Measurements from ENCODE around the gene GTF2A1. TPM values are rescaled to one million over a fixed set of nuclear protein-coding genes. Genes with fewer than 3 reads are reported as not detected.

GTF2A1 gene
- total and polyA plus RNA-seq, 5 experiments from 2014 or later: 7.2 to 32.1 (median 8.9) TPM

DNA sequence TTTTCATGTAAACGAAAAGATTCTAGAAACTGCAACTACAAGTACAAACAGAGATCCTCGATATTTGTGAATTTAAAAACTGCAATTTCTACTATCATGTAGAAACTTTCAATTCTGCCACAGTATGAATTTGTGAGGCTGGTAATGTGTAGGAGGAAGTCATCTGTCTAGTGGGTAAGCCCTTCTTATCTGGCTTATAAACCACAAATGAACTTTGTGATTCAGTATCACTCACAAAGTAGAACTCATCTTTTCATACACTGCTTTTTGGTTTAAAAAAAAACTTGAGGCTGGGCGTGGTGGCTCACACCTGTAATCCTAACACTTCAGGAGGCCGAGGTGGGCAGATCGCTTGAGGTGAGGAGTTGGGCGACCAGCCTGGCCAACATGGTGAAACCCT is 20.7 kb downstream of the GTF2A1 start:
- peak; percentile 49 to 58 for ATAC-seq

DNA sequence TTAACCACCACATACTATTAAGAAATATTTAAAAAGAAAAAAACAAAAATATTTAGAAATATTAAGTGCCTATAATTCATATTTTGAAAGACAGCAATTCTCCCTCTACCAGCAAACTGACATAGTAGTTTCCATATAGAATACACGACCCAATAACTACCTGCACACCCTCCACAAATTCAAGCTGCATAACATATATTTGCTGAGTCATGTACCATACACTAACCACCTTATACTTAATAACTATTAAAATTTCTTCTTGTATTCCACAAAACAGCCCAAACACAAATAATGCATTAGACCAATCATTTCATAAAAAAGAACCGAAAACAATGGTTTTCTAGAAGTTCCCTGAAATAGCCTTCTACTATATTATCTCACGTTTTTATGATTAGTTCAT is 21.7 kb downstream of the GTF2A1 start:
- peaks cover 8 to 30% (median 19%) of the 10 kb centered on the region in 4 donors for H3K4me1 Mint-ChIP-seq
- no peak for ATAC-seq
- peak overlapping the region in 1 of 10 donors; percentile 29 for H3K27ac Mint-ChIP-seq
- H3K4me3 Mint-ChIP-seq: no peak overlapping the region
- POLR2A ChIA-PET: no interaction called here
- H3K27me3 Mint-ChIP-seq: no peaks in the 10 kb centered on the region
- H3K36me3 Mint-ChIP-seq: peaks cover 5 to 84% (median 40%) of the 10 kb centered on the region in 3 donors
- DNase-seq: no peak
- no peaks in the 10 kb centered on the region for H3K9me3 Mint-ChIP-seq

More for the DNA sequence above, 20.7 kb downstream of the GTF2A1 start:
- H3K27ac Mint-ChIP-seq: peak overlapping the region in 9 of 10 donors; percentile 40 to 87 (median 61)
- peaks cover 13 to 27% (median 19%) of the 10 kb centered on the region in 4 donors for H3K4me1 Mint-ChIP-seq
- H3K27me3 Mint-ChIP-seq: no peaks in the 10 kb centered on the region
- H3K36me3 Mint-ChIP-seq: peaks cover 0 to 80% (median 33%) of the 10 kb centered on the region in 3 donors
- DNase-seq: no peak
- POLR2A ChIA-PET: no interaction called here
- peak overlapping the region in 4 of 10 donors; percentile 9 to 28 (median 17) for H3K4me3 Mint-ChIP-seq
- H3K9me3 Mint-ChIP-seq: no peaks in the 10 kb centered on the region

DNA sequence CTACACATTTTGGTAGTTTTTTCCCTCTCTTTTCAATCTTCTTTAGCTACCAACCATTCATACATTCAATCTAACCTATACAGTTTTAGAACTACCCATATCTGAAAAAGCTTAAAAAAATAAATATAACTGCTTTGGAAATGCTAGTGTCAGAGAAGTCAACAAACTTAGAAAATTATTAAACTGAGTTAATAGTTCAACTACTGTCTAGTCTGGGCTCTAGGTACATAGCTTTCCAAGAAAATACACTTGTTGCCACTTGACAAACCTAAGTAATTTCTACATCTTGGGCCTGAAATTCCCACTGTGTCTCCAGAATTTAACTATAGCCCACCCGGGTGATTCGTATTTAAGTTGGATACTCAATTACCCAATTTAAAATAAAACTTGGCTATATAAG is 22.1 kb downstream of the GTF2A1 start:
- Mint-ChIP-seq H3K9me3 (no peaks in the 10 kb centered on the region), H3K4me1 (peaks cover 8 to 29% (median 19%) of the 10 kb centered on the region in 4 donors), H3K27ac (peak overlapping the region in 2 of 10 donors; percentile 11 to 37), H3K4me3 (no peak overlapping the region), H3K36me3 (peaks cover 5 to 84% (median 40%) of the 10 kb centered on the region in 3 donors), H3K27me3 (no peaks in the 10 kb centered on the region)
- ATAC-seq: no peak
- POLR2A ChIA-PET: no interaction called here
- no peak for DNase-seq

DNA sequence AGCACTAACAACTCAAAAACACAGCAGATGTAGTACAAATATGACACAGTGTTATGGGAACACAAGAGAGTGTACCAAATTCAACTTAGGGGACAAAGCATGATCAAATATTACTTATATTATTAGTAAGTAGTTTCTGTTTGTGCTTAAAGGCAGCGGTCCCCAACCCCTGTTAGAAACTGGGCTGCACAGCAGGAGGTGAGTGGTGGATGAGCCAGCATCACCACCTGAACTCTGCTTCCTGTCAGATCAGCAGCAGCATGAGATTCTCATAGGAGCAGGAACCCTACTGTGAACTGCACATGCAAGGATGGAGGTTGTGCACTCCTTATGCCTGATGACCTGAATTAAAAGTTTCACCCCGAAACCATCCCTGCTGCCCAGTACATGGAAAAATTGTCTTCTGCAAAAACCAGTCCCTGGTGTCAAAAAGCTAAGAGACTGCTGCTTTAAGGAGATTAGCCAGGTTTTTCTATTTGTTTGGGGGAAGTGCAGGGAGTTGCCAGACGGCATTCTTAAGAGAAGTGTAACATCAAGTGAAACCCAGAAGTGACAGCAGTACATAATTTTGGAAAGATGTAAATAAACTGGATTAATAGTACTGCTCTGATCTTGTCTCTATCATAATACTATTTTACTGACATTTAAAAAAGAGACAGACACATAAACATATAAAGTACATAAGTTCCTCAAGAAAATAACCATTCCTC is 26.7 kb downstream of the GTF2A1 start:
- Mint-ChIP-seq H3K9me3 (no peaks in the 10 kb centered on the region), H3K4me3 (no peak overlapping the region), H3K27me3 (no peaks in the 10 kb centered on the region), H3K27ac (peak overlapping the region in 5 of 10 donors; percentile 39 to 72 (median 55)), H3K36me3 (peaks cover 9 to 84% (median 28%) of the 10 kb centered on the region in 3 donors), H3K4me1 (peaks cover 21 to 47% (median 32%) of the 10 kb centered on the region in 4 donors)
- POLR2A ChIA-PET: interaction anchor here (0.6 to 1.5 kb wide), 2 partner anchors 25 to 1886 kb away, joined by 3 to 6 read pairs; no protein-coding TSS in a partner anchor
- ATAC-seq: no peak
- no peak for DNase-seq

DNA sequence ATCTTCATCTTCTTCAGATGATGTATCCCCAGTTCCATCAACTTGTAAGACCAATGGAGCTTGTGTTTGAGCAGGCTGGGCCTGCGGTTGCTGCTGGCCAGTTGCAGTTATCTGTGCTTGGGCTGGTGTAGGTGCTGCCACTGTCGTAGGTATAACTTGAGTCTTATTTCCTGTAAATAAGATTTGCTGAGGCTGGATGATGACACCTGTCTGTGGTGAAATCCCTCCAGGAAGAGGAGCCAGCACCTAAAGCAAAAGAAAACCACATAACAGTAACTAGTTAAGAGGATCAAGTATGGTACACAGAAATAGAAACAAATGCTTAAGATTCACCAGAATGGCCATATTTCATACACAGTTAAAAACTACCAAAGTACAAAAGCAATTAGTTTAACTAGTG is 28.2 kb downstream of the GTF2A1 start:
- POLR2A ChIA-PET: interaction anchor here (0.6 to 1.1 kb wide), 3 partner anchors 27 to 59 kb away, joined by 3 to 7 read pairs (median 4); partner anchors contain the start of gene GTF2A1
- DNase-seq: peak in 2 of 10 donors; percentile 23 to 35
- Mint-ChIP-seq H3K9me3 (no peaks in the 10 kb centered on the region), H3K4me1 (peaks cover 22 to 54% (median 38%) of the 10 kb centered on the region in 4 donors), H3K4me3 (peak overlapping the region in 9 of 10 donors; percentile 16 to 78 (median 56)), H3K27me3 (no peaks in the 10 kb centered on the region), H3K36me3 (peaks cover 9 to 86% (median 32%) of the 10 kb centered on the region in 3 donors), H3K27ac (peak overlapping the region; percentile 81 to 95 (median 92))
- ATAC-seq: peak; percentile 54 to 85

DNA sequence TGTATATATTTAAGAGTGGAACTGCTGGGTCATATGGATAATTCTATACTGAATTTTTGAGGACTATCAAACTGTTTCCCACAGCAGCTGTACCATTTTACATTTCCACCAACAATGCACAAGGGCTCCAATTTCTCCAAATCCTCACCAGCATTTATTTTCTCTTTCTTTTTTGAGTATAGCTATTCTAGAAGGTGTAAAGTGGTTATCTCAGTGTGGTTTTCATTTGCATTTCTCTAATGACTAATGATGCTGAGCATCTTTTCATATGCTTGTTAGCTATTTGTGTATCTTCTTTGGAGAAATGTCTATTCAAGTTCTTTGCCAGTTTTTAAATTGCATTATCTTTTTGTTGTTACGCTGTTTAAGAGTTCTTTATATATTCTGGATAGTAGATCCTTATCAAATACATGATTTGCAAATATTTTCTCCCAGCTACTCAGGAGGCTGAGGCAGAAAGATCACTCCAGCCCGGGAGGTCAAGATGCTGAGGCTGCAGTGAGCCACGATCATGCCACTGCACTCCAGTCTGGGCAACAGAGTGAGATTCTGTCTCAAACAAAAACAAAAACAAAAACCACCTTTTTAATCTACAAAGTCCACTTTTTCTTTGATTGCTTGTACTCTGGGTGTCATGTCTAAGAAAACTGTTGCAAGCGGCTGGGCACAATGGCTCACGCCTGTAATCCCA is 32.8 kb downstream of the GTF2A1 start:
- ATAC-seq (no peak), DNase-seq (no peak)
- POLR2A ChIA-PET: no interaction called here
- Mint-ChIP-seq H3K9me3 (no peaks in the 10 kb centered on the region), H3K36me3 (peaks cover 4 to 74% (median 28%) of the 10 kb centered on the region in 3 donors), H3K4me1 (peaks cover 18 to 49% (median 36%) of the 10 kb centered on the region in 4 donors), H3K27me3 (no peaks in the 10 kb centered on the region), H3K4me3 (no peak overlapping the region), H3K27ac (peak overlapping the region in 8 of 10 donors; percentile 3 to 88 (median 30))

DNA sequence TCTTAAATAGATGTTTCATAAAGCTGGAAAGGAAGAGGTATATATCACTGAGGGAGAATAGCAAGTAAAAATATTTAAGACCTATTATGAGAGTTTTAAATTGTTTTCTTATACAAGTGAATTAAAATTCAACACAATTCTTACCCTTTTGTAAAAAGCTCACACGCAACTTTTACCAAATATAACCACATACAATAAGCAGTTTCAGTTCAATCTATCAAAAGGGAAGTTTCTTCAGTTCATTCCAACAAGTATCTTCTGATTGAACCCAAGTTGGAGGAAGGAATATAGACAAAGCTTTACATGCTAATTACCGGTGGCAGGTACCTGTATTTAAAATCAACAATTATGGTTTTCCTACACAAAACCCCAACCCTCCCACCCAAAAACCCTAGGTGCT is 41.1 kb downstream of the GTF2A1 start:
- POLR2A ChIA-PET: interaction anchor here (1.0 kb wide), 1 partner anchor 39 kb away, joined by 3 read pairs; no protein-coding TSS in a partner anchor
- no peak overlapping the region for H3K4me3 Mint-ChIP-seq
- peaks cover 0 to 55% (median 20%) of the 10 kb centered on the region in 3 donors for H3K36me3 Mint-ChIP-seq
- no peaks in the 10 kb centered on the region for H3K9me3 Mint-ChIP-seq
- H3K4me1 Mint-ChIP-seq: peaks cover 8 to 43% (median 17%) of the 10 kb centered on the region in 4 donors
- ATAC-seq (no peak), DNase-seq (no peak)
- peak overlapping the region in 1 of 10 donors; percentile 66 for H3K27ac Mint-ChIP-seq
- H3K27me3 Mint-ChIP-seq: no peaks in the 10 kb centered on the region

DNA sequence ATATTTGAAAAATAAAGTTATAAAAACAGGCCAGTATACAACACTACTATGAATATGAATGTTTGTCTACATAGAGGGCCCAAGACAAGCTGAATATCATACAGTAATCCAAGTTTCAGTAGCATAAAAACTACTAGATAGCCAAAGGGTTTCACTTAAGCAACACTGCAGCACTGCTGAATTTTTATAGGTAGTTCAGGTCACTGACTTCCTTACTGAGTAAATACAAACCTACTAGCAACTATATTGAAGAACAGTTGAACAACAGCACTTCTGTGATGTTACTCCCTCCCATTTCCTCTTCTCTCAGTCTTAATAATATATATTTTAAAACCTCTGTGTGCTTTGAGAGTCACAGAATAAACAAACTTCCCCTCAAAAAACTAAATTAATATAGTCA is 42.7 kb downstream of the GTF2A1 start:
- DNase-seq: no peak
- POLR2A ChIA-PET: interaction anchor here (1.4 to 1.8 kb wide), 2 partner anchors 41 to 43 kb away, joined by 3 to 6 read pairs; partner anchors contain the start of gene GTF2A1
- peak overlapping the region in 3 of 10 donors; percentile 18 to 72 (median 49) for H3K27ac Mint-ChIP-seq
- peaks cover 0 to 43% (median 11%) of the 10 kb centered on the region in 3 donors for H3K36me3 Mint-ChIP-seq
- no peaks in the 10 kb centered on the region for H3K27me3 Mint-ChIP-seq
- no peak for ATAC-seq
- peaks cover 7 to 40% (median 12%) of the 10 kb centered on the region in 4 donors for H3K4me1 Mint-ChIP-seq
- H3K9me3 Mint-ChIP-seq: no peaks in the 10 kb centered on the region
- no peak overlapping the region for H3K4me3 Mint-ChIP-seq

DNA sequence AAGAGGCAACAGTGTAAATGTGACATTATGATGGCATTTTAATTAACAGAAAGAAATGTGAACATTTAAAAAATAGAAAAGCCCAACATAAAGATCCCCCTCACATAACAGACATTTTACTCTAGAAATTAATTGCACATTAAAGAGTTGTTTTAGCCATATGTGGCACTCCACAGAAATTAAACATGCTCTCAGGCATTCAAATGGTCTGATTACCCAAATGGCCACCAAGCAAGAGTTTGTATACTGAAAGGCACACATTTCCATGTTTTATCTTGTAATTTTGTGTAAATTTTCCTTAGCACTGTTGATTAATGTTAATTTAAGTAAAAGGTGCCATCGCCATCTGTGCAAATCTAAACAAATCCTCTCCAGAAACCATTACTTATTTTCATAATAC is 43.5 kb downstream of the GTF2A1 start:
- Mint-ChIP-seq H3K36me3 (peaks cover 0 to 37% (median 8%) of the 10 kb centered on the region in 3 donors), H3K9me3 (no peaks in the 10 kb centered on the region), H3K4me1 (peaks cover under 1 to 34% (median 7%) of the 10 kb centered on the region in 4 donors), H3K27me3 (no peaks in the 10 kb centered on the region), H3K27ac (peak overlapping the region in 4 of 10 donors; percentile 7 to 72 (median 46)), H3K4me3 (peak overlapping the region in 2 of 10 donors; percentile 29 to 52)
- no peak for ATAC-seq
- POLR2A ChIA-PET: interaction anchor here (1.4 to 1.8 kb wide), 2 partner anchors 42 to 44 kb away, joined by 3 to 6 read pairs; partner anchors contain the start of gene GTF2A1
- DNase-seq: no peak

DNA sequence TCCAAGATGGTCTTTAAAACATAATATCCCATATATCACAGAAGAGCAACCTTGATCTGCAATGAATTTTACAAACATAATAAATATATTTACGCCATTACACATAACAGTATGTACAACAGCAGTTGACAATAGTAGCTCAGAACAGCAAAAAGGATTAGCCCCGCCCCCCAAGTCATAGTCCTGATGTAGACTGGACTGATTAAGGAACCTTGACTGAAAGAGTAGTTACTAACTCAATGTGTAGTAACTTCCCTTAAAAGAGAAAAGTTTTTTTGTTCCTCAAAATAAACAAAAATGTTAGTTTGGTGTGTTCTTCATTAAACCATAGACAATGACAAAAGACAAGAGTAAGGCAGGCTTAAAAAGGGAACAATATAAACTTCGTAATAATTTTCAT is 44.5 kb downstream of the GTF2A1 start:
- no peak for ATAC-seq
- POLR2A ChIA-PET: no interaction called here
- Mint-ChIP-seq H3K4me1 (peaks cover 0 to 31% (median 6%) of the 10 kb centered on the region in 4 donors), H3K27me3 (no peaks in the 10 kb centered on the region), H3K36me3 (peaks cover 0 to 27% (median 6%) of the 10 kb centered on the region in 3 donors), H3K9me3 (no peaks in the 10 kb centered on the region), H3K27ac (peak overlapping the region in 3 of 10 donors; percentile 7 to 72 (median 51)), H3K4me3 (no peak overlapping the region)
- DNase-seq: no peak

DNA sequence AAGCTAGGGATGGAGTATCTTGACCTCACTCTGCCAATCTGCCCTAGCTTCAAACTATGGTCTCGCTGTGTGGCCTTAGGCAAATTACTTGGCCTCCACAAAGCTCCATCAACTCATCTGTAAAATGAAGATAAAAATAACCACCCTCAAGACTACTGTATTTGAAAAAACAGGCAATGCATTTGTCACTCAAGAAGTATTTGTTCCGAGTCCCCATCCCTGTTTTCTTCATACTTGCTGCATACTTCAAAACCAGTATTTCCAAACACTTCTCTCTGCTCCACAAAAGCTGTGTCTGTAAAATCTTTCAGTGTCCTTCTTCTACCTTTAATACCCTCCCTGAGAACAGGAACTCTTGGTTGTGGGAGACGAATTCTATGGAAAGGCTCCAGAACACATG is 47.9 kb downstream of the GTF2A1 start:
- no peaks in the 10 kb centered on the region for H3K27me3 Mint-ChIP-seq
- DNase-seq (no peak), ATAC-seq (no peak)
- POLR2A ChIA-PET: interaction anchor here (0.7 to 0.9 kb wide), 2 partner anchors 13 to 46 kb away, joined by 3 read pairs; no protein-coding TSS in a partner anchor
- H3K4me3 Mint-ChIP-seq: no peak overlapping the region
- H3K9me3 Mint-ChIP-seq: no peaks in the 10 kb centered on the region
- H3K36me3 Mint-ChIP-seq: peaks cover 0 to 4% (median 0%) of the 10 kb centered on the region in 3 donors
- H3K27ac Mint-ChIP-seq: no peak overlapping the region
- peaks cover 13 to 39% (median 31%) of the 10 kb centered on the region in 4 donors for H3K4me1 Mint-ChIP-seq

DNA sequence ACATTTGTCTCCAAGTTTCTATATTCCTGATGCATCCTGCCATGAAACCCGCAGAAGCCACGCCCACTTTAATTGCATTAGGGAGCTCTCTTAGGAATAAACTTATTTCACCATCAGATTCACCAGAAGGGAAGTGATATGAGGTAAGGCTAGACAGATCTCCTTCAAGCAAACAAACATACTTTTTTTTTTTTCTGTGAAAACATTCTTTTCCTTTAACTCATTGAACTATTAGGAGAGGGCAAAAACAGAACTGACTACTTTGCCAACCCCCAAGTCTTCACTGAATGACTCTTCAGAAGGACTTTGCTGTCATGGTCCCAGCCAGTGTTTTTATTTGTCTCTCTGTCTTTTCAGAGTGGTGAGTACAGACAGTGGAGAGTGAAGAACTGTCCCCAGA is 48.4 kb downstream of the GTF2A1 start:
- no peak overlapping the region for H3K4me3 Mint-ChIP-seq
- no peaks in the 10 kb centered on the region for H3K9me3 Mint-ChIP-seq
- no peaks in the 10 kb centered on the region for H3K27me3 Mint-ChIP-seq
- H3K4me1 Mint-ChIP-seq: peaks cover 13 to 34% (median 30%) of the 10 kb centered on the region in 4 donors
- no peak overlapping the region for H3K27ac Mint-ChIP-seq
- ATAC-seq (no peak), DNase-seq (no peak)
- H3K36me3 Mint-ChIP-seq: peaks cover 0 to 2% (median 0%) of the 10 kb centered on the region in 3 donors
- POLR2A ChIA-PET: interaction anchor here (0.7 to 0.9 kb wide), 2 partner anchors 14 to 47 kb away, joined by 3 read pairs; no protein-coding TSS in a partner anchor

Measured in naive thymus-derived CD8-positive, alpha-beta T cell (primary cell).